CD4-positive, alpha-beta T cell treated with Interleukin-12 subunit alpha and Interleukin-12 subunit beta, for 1 hour (primary cell): Measurements from ENCODE around the gene RIOK2.
"Not testable (repeated sequence)": the region's sequence is repeated elsewhere in the genome, so short reads cannot be mapped to it uniquely, and the experiment has no call there.

Experiments
- DNase-seq: peaks from one replicate; pipeline ENCODE4 v3.0.0-alpha.2; 2020

Gene RIOK2

GRCh38 chr5:97165726-97166125 is 17.3 kb downstream of the RIOK2 start:
- no peak for DNase-seq

- no peak for DNase-seq
Observed at GRCh38 chr5:97164846-97165245, 18.2 kb downstream of the RIOK2 start.

DNA sequence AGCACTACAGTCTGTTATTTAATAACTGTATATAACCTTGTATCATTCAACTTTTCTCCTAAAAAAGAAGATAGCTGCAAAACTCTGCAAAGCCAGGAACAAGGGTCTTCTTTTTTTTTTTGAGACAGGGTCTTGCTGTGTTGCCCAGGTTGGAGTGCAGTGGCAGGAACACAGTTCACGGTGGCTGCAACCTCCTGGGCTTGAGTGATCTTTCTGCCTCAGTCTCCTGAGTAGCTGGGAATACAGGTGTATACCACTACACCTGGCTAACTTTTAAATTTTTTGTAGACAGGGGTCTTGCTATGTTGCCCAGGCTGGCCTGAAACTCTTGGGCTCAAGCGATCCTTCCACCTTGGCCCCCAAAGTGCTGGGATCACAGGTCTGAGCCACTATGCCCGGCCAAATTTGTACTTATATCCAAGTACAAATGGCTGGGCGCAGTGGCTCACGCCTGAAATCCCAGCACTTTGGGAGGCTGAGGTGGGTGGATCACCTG is 19.2 kb downstream of the RIOK2 start:
- DNase-seq = no peak

DNA sequence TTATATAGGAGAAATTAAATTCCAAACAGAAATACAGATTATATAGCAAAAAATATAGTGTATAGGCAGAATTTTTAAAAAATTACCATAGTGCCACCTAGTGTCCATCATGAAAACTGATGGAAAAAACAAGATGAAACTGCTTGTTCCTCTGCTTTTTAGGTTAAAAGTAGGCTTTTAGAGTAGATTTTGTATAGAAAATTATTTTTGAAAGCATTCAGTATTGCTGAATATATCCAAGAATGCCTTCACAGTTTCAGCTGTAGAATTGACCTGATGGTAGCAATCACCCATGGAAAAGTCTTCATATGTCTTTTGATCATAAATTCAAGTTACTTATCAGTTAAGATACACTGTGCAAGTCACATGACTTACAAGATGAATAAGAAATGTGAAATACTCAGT is 19.7 kb downstream of the RIOK2 start:
- DNase-seq = peak; percentile 45

- peak; percentile 70 for DNase-seq
Observed at GRCh38 chr5:97162045-97162444, 21.0 kb downstream of the RIOK2 start.

DNA sequence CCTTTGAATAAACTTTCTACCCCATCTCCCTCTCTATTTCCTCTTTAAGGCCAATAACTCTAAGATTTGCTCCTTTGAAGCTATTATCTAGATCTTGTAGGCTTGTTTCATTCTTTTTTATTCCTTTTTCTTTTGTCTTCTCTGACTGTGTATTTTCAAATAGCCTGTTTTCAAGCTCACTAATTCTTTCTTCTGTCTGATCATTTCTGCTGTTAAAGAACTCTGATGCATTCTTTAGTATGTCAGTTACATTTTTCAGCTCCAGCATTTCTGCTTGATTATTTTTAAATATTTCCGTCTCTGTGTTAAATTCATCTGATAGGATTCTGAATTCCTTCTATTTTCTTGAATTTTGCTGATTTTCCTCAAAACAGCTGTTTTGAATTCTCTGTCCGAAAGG is 25.4 kb downstream of the RIOK2 start:
- no peak for DNase-seq

DNA sequence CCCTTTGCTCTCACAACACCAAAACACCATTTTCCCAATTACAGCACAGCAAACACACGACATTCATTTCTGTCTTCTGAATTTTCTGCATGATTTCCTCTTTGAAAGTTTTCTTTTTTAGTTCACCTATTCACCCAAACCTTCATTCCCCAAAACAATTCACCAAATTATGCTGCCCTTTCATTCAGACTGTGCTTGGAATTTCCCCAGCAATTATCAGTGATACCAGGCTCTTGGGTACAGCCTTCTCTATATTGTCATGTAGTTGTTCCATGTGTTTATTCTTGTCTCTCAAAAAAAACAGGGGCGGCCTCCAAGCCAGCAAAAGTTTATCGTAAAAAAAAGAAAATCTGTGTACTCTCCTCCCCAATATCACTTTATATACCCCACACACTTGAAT is 31.7 kb downstream of the RIOK2 start:
- no peak for DNase-seq

- no peak for DNase-seq
Observed at GRCh38 chr5:97150401-97150800, 32.6 kb downstream of the RIOK2 start.

GRCh38 chr5:97149709-97150108 is 33.3 kb downstream of the RIOK2 start:
- no peak for DNase-seq

DNA sequence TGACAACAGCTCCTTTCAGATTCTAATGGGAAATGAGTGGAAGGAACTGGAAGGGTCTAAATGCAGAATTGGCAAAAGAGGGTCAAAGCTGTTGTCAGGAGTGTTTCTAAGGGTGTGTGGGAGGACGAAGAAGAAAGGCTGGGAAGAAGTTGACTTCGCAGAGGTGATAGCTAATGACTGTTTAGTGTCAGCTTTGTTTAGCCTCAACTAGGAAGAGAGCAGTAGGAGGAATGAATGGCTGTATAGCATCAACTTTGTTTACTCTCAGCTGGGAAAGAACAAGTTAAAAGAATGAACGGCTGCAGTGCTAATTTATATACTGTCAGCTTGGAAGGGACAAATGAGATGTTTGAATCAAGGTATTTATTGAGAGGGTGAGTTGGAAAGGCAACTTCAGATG is 34.8 kb downstream of the RIOK2 start:
- no peak for DNase-seq

GRCh38 chr5:97143704-97144103 is 39.3 kb downstream of the RIOK2 start:
- no peak for DNase-seq

DNA sequence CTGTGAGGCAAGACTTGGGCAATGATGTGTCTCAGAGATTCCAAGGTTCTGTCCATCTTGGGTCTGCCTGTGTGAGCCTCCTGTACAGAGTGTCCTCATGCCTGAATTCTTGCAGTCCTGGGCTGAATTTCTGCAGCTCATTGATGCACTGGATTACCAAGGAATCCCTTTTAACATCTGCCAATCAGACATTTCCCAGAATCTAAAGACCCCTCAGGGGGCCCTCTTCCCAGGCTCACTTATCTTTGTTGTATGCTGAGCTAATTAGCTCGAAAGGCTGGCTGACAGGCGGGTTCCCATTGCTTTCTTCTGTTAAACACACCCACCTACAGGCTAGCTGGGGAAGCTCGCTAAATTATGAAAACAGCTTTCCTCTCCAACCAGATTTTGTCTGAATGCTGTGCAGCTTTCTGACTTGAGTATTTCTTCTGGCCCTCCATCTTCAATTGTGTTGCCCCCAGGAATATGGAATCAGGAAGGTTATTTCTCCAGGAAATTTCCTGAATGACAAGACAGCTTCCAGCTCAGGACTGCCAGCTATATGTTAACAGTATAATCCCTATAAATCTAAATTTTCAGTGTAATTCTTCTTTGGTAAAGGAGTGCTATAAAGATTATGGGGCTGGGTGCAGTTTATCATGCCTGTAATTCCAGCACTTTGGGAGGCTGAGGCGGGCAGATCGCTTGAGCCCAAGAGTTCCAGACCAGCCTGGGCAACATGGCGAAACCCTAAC is 40.4 kb downstream of the RIOK2 start, which contains the start of gene LIX1:
TSS of gene LIX1 (minus strand) at position 91 of the 734 bp plus-strand sequence. CDS start at position 56, 35 bp downstream.
- peak; percentile 31 for DNase-seq

GRCh38 chr5:97141539-97141938 is 41.5 kb downstream of the RIOK2 start:
- DNase-seq = no peak

DNA sequence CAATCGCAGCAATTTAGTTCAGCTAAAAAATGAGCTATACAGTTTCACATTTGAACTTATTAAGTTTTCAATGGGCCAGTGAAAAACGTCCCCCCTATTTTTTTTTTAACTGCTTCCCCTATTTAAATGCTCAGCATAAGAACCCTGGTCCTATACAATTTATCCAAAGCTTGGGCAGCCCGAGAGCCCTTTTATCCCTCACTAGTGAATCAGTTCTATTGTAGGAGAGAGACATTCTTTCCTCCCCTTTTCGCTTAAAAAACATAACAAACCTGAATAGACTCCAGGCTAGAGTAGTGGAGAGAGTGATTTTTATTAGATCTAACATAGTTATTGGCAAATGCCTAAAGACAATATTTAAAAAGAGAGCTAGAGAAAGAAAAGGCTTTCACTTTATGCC is 42.0 kb downstream of the RIOK2 start:
- no peak for DNase-seq

- not testable (repeated sequence) for DNase-seq
Observed at GRCh38 chr5:97140250-97140649, 42.8 kb downstream of the RIOK2 start.

DNA sequence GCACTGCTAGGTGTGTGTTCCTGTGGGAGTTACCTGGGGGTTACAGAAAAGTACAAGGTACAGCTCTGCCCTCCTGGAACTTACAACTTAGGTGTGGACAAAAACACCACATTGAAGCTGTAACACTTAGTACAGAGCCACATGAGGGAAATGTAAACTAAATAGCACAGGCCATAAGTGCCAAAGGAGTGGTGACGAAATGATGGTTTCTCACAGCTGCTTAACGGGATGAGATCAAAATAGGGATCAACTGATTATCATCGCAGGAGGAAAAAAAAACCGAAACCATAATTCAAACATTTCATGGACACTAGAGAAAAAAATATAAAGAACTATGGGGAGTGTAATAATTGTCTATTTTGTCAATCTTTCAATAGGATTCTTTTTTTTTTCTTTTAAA is 46.6 kb downstream of the RIOK2 start:
- no peak for DNase-seq

- no peak for DNase-seq
Observed at GRCh38 chr5:97135868-97136267, 47.2 kb downstream of the RIOK2 start.

- no peak for DNase-seq
Observed at GRCh38 chr5:97134634-97135033, 48.4 kb downstream of the RIOK2 start.

DNA sequence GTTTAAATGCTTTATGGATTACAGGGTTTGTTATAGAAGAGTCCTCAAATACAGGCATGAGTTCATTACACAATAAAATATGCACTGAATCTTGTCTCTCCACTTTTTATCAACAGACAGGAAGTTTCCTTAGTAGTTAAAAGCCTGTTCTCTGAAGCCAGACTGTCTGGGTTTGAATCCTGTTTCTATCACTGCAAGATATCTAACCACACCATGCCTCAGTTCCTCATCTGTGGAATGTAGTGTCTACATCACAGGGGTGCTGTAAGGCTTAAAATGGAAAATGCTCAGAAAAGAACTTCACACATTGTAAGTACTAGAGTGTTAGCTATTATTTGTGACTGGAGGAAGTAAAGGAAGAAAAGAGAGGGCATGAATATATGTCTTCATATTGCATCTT is 49.9 kb downstream of the RIOK2 start:
- DNase-seq = no peak

DNA sequence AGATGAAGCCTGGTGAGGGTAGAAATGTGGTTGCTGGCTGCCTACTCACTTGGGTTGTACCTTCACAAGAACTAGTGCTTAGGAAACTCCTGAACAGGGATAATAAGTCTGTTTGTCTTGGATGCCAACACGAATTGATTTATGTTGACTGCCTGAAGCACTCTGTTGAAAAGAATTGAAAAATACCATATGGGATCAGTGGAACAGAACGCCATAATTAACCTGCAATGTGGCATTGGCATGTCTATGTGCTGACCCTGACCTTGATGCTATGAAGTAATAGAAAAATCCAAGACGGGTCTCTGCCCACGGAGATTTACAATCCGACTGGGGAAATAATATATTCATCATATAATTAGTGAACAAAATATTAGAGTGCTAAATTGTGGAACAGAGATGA is 51.1 kb downstream of the RIOK2 start:
- DNase-seq = no peak

GRCh38 chr5:97131139-97131710 is 51.8 kb downstream of the RIOK2 start:
- no peak for DNase-seq

DNA sequence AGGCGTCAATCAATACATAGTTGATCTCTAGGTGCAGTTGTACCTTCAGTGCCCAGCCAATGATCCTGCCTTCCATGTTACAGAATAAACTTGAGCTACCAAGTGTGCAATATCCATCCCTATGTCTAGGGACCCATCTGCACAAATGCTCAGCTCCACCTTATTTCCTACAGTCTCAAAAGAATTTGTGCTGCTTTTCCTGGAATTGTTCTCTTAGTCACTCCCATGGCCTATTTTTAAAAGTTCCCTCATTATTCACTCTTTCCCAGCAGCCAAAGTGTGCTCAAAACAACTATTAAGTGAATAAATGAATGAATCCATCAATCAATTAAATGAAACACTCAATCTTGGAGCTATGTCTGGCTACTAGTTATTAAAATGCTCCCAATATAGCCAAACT is 55.3 kb downstream of the RIOK2 start:
- no peak for DNase-seq

- DNase-seq = no peak
Observed at GRCh38 chr5:97125125-97125683, 57.8 kb downstream of the RIOK2 start.

DNA sequence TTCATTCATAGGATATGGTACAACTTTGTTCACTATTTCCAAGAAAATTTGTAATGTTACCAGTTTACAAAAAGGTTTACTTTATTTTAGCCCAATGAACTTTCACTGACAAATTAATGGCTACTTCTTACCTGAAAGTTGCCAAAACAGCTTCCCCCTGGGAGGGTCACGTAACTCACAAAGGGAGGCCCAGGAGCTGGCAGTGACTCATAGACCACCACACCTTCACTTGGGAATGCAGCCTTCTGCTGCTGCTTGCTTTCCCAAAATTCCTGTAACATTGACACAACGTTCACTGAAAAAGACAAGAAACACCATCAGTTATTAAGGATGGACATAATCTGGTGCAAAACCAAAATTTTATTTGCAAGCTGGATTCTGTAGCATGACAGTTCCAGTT is 58.7 kb downstream of the RIOK2 start:
- DNase-seq = no peak
